Astrocyte of the spinal cord (primary cell): ENCODE measurements around the gene MIEF2.

Experiments used
- DNase-seq: peaks from one replicate; pipeline ENCODE4 v3.0.0; 2011; ENCODE audit warnings: low read depth, low spot score
- H3K4me3 ChIP-seq: 2 replicates; pipeline ENCODE4 v1.5.1; 2011; ENCODE audit warnings: low read depth, mild to moderate bottlenecking, low read length, moderate library complexity
- CTCF ChIP-seq: IDR thresholded peaks from 2 replicates; pipeline ENCODE4 v1.5.1; 2012; ENCODE audit warnings: low read depth, mild to moderate bottlenecking, low read length, inconsistent platforms
- in situ Hi-C: cut with HindIII; loops from 2 replicates; pipeline ENCODE4 v1.10.0; 2017; ENCODE audit warnings: low sequenced_read_pairs

Gene MIEF2

GRCh38 chr17:18250259-18250658 lies 10.2 kb upstream of the MIEF2 start:
- DNase-seq, result no peak
- in situ Hi-C loops, result no loop called here
- TF ChIP-seq CTCF, result no peak
- no peak overlapping the region for H3K4me3 ChIP-seq

- no peak for DNase-seq
- H3K4me3 ChIP-seq, result no peak overlapping the region
- TF ChIP-seq CTCF, result no peak
- in situ Hi-C loops, result no loop called here
These were observed 9.8 kb upstream of the MIEF2 start for GRCh38 chr17:18250708-18251107.

GRCh38 chr17:18251204-18251603 lies 9.3 kb upstream of the MIEF2 start:
- no peak for TF ChIP-seq CTCF
- in situ Hi-C loops, result no loop called here
- DNase-seq, result no peak
- H3K4me3 ChIP-seq, result no peak overlapping the region

- no peak for DNase-seq
- H3K4me3 ChIP-seq, result no peak overlapping the region
- in situ Hi-C loops, result no loop called here
- no peak for TF ChIP-seq CTCF
These were observed 8.3 kb upstream of the MIEF2 start for GRCh38 chr17:18252160-18252559.

- in situ Hi-C loops, result no loop called here
- DNase-seq, result no peak
- H3K4me3 ChIP-seq, result no peak overlapping the region
- TF ChIP-seq CTCF, result no peak
These were observed 7.1 kb upstream of the MIEF2 start for GRCh38 chr17:18253187-18253884.

- in situ Hi-C loops, result no loop called here
- H3K4me3 ChIP-seq, result no peak overlapping the region
- no peak for TF ChIP-seq CTCF
- DNase-seq, result no peak
These were observed 6.3 kb upstream of the MIEF2 start for GRCh38 chr17:18253947-18254821.
